COLO829 (cell line): ENCODE measurements around the gene PTN.
A peak's percentile ranks its signal among the peaks of the same experiment; 100 is the strongest.

Source experiments
- DNase-seq: peaks from one replicate; pipeline ENCODE4 v3.0.0; 2012; ENCODE audit warnings: low spot score

The PTN gene

GRCh38 chr7:137343281-137343841, at the start of gene PTN:
TSS of gene PTN (minus strand) at chr7:137343733. CDS start at chr7:137254973, 88,760 bp downstream.
- no peak for DNase-seq

- DNase-seq: no peak
These were observed 46.5 kb upstream of the PTN start for GRCh38 chr7:137390076-137390475.

GRCh38 chr7:137388916-137389315, 45.4 kb upstream of the PTN start:
- no peak for DNase-seq

GRCh38 chr7:137386966-137387365, 43.4 kb upstream of the PTN start:
- DNase-seq: no peak

GRCh38 chr7:137381045-137381444, 37.5 kb upstream of the PTN start:
- DNase-seq: no peak

GRCh38 chr7:137373507-137373906, 30.0 kb upstream of the PTN start:
- DNase-seq: no peak

- no peak for DNase-seq
These were observed 28.1 kb upstream of the PTN start for GRCh38 chr7:137371616-137372015.

- DNase-seq: no peak
These were observed 23.5 kb upstream of the PTN start for GRCh38 chr7:137366995-137367394.

GRCh38 chr7:137363683-137364082, 20.1 kb upstream of the PTN start:
- DNase-seq: no peak

- no peak for DNase-seq
These were observed 16.6 kb upstream of the PTN start for GRCh38 chr7:137360087-137360679.

- no peak for DNase-seq
These were observed 11.4 kb upstream of the PTN start for GRCh38 chr7:137354961-137355360.

GRCh38 chr7:137354396-137354795, 10.9 kb upstream of the PTN start:
- DNase-seq: peak; percentile 85

GRCh38 chr7:137351941-137352340, 8.4 kb upstream of the PTN start:
- DNase-seq: no peak

GRCh38 chr7:137345799-137346449, 2.4 kb upstream of the PTN start:
- no peak for DNase-seq

GRCh38 chr7:137342828-137343261, 688 bp downstream of the PTN start:
- DNase-seq: no peak

- DNase-seq: no peak
These were observed 1.3 kb downstream of the PTN start for GRCh38 chr7:137342265-137342664.

GRCh38 chr7:137337902-137338301, 5.6 kb downstream of the PTN start:
- DNase-seq: no peak

- DNase-seq: no peak
These were observed 7.7 kb downstream of the PTN start for GRCh38 chr7:137335814-137336213.

GRCh38 chr7:137331378-137331777, 12.2 kb downstream of the PTN start:
- DNase-seq: no peak

- no peak for DNase-seq
These were observed 14.1 kb downstream of the PTN start for GRCh38 chr7:137329411-137329810.

GRCh38 chr7:137328373-137329120, 15.0 kb downstream of the PTN start:
- DNase-seq: no peak

- no peak for DNase-seq
These were observed 17.6 kb downstream of the PTN start for GRCh38 chr7:137325927-137326326.
